Measurements from ENCODE around the gene PTH1R. TPM values are rescaled to one million over a fixed set of nuclear protein-coding genes. Genes with fewer than 3 reads are reported as not detected.

PTH1R gene
- total RNA-seq, 2 donors from 2014 or later = not detected

- H3K9me3 Mint-ChIP-seq = no peaks in the 10 kb centered on the region
- H3K36me3 Mint-ChIP-seq (ENCODE audit: insufficient read depth in 2 of 2) = no peaks in the 10 kb centered on the region
- no peak for DNase-seq
- H3K27me3 Mint-ChIP-seq (ENCODE audit: low read depth) = peaks cover 7% of the 10 kb centered on the region
- no peak overlapping the region for H3K4me3 Mint-ChIP-seq
- no peak overlapping the region for H3K27ac Mint-ChIP-seq
- ATAC-seq (replicated peaks in 1 of 2) = no peak
- no peaks in the 10 kb centered on the region for H3K4me1 Mint-ChIP-seq (ENCODE audit: low read depth)
Observed at GRCh38 chr3:46853441-46854415, 23.8 kb upstream of the PTH1R start.

GRCh38 chr3:46854555-46854991, 22.9 kb upstream of the PTH1R start:
- ATAC-seq (replicated peaks in 1 of 2) (no peak), DNase-seq (no peak)
- no peaks in the 10 kb centered on the region for H3K36me3 Mint-ChIP-seq (ENCODE audit: insufficient read depth in 2 of 2)
- no peak overlapping the region for H3K4me3 Mint-ChIP-seq
- H3K27me3 Mint-ChIP-seq (ENCODE audit: low read depth) = peaks cover 7% of the 10 kb centered on the region
- no peaks in the 10 kb centered on the region for H3K4me1 Mint-ChIP-seq (ENCODE audit: low read depth)
- H3K27ac Mint-ChIP-seq = no peak overlapping the region
- no peaks in the 10 kb centered on the region for H3K9me3 Mint-ChIP-seq

- no peaks in the 10 kb centered on the region for H3K9me3 Mint-ChIP-seq
Observed at GRCh38 chr3:46856576-46857471, 20.7 kb upstream of the PTH1R start.

GRCh38 chr3:46857485-46858341, 19.8 kb upstream of the PTH1R start:
- Mint-ChIP-seq H3K4me1 (ENCODE audit: low read depth) (no peaks in the 10 kb centered on the region), H3K27me3 (ENCODE audit: low read depth) (peaks cover 7% of the 10 kb centered on the region), H3K9me3 (no peaks in the 10 kb centered on the region), H3K36me3 (ENCODE audit: insufficient read depth in 2 of 2) (no peaks in the 10 kb centered on the region), H3K4me3 (no peak overlapping the region), H3K27ac (no peak overlapping the region)
- DNase-seq = no peak
- no peak for ATAC-seq (replicated peaks in 1 of 2)

More at GRCh38 chr3:46856576-46857471, 20.7 kb upstream of the PTH1R start:
- Mint-ChIP-seq H3K4me1 (ENCODE audit: low read depth) (no peaks in the 10 kb centered on the region), H3K27me3 (ENCODE audit: low read depth) (peaks cover 7% of the 10 kb centered on the region), H3K4me3 (no peak overlapping the region), H3K27ac (no peak overlapping the region), H3K36me3 (ENCODE audit: insufficient read depth in 2 of 2) (no peaks in the 10 kb centered on the region)
- no peak for DNase-seq
- no peak for ATAC-seq (replicated peaks in 1 of 2)

- no peaks in the 10 kb centered on the region for H3K36me3 Mint-ChIP-seq (ENCODE audit: insufficient read depth in 2 of 2)
- H3K27ac Mint-ChIP-seq = no peak overlapping the region
- H3K9me3 Mint-ChIP-seq = no peaks in the 10 kb centered on the region
- ATAC-seq (replicated peaks in 1 of 2) (no peak), DNase-seq (no peak)
- no peak overlapping the region for H3K4me3 Mint-ChIP-seq
- H3K4me1 Mint-ChIP-seq (ENCODE audit: low read depth) = no peaks in the 10 kb centered on the region
- peaks cover 7% of the 10 kb centered on the region for H3K27me3 Mint-ChIP-seq (ENCODE audit: low read depth)
Observed at GRCh38 chr3:46858456-46858855, 19.1 kb upstream of the PTH1R start.

- no peaks in the 10 kb centered on the region for H3K4me1 Mint-ChIP-seq (ENCODE audit: low read depth)
- H3K27ac Mint-ChIP-seq = no peak overlapping the region
- DNase-seq (no peak), ATAC-seq (replicated peaks in 1 of 2) (no peak)
- no peak overlapping the region for H3K4me3 Mint-ChIP-seq
- peaks cover 7% of the 10 kb centered on the region for H3K27me3 Mint-ChIP-seq (ENCODE audit: low read depth)
- no peaks in the 10 kb centered on the region for H3K36me3 Mint-ChIP-seq (ENCODE audit: insufficient read depth in 2 of 2)
- H3K9me3 Mint-ChIP-seq = no peaks in the 10 kb centered on the region
Observed at GRCh38 chr3:46859001-46859710, 18.4 kb upstream of the PTH1R start.

GRCh38 chr3:46860017-46860809, 17.3 kb upstream of the PTH1R start:
- no peaks in the 10 kb centered on the region for H3K4me1 Mint-ChIP-seq (ENCODE audit: low read depth)
- peaks cover 7% of the 10 kb centered on the region for H3K27me3 Mint-ChIP-seq (ENCODE audit: low read depth)
- no peak for ATAC-seq (replicated peaks in 1 of 2)
- no peak for DNase-seq
- no peak overlapping the region for H3K27ac Mint-ChIP-seq
- no peaks in the 10 kb centered on the region for H3K36me3 Mint-ChIP-seq (ENCODE audit: insufficient read depth in 2 of 2)
- no peaks in the 10 kb centered on the region for H3K9me3 Mint-ChIP-seq
- no peak overlapping the region for H3K4me3 Mint-ChIP-seq

- DNase-seq = no peak
- ATAC-seq (replicated peaks in 1 of 2) = no peak
- H3K4me3 Mint-ChIP-seq = no peak overlapping the region
- no peaks in the 10 kb centered on the region for H3K4me1 Mint-ChIP-seq (ENCODE audit: low read depth)
- H3K36me3 Mint-ChIP-seq (ENCODE audit: insufficient read depth in 2 of 2) = no peaks in the 10 kb centered on the region
- H3K27ac Mint-ChIP-seq = no peak overlapping the region
- peaks cover 7% of the 10 kb centered on the region for H3K27me3 Mint-ChIP-seq (ENCODE audit: low read depth)
- H3K9me3 Mint-ChIP-seq = no peaks in the 10 kb centered on the region
Observed at GRCh38 chr3:46860810-46861604, 16.5 kb upstream of the PTH1R start.

- Mint-ChIP-seq H3K4me1 (ENCODE audit: low read depth) (no peaks in the 10 kb centered on the region), H3K27ac (no peak overlapping the region), H3K9me3 (no peaks in the 10 kb centered on the region), H3K4me3 (no peak overlapping the region), H3K27me3 (ENCODE audit: low read depth) (no peaks in the 10 kb centered on the region), H3K36me3 (ENCODE audit: insufficient read depth in 2 of 2) (no peaks in the 10 kb centered on the region)
- no peak for DNase-seq
- no peak for ATAC-seq (replicated peaks in 1 of 2)
Observed at GRCh38 chr3:46861605-46862368, 15.7 kb upstream of the PTH1R start.

GRCh38 chr3:46862369-46863025, 15.0 kb upstream of the PTH1R start:
- no peaks in the 10 kb centered on the region for H3K36me3 Mint-ChIP-seq (ENCODE audit: insufficient read depth in 2 of 2)
- no peaks in the 10 kb centered on the region for H3K27me3 Mint-ChIP-seq (ENCODE audit: low read depth)
- no peak overlapping the region for H3K4me3 Mint-ChIP-seq
- DNase-seq (no peak), ATAC-seq (replicated peaks in 1 of 2) (no peak)
- H3K9me3 Mint-ChIP-seq = no peaks in the 10 kb centered on the region
- H3K4me1 Mint-ChIP-seq (ENCODE audit: low read depth) = no peaks in the 10 kb centered on the region
- no peak overlapping the region for H3K27ac Mint-ChIP-seq

All from activated T-cell treated with anti-CD3 and anti-CD28 coated beads, Interleukin-2, amount 50 U/mL, for 72 hours (primary cell).